ENCODE results near the gene TMEFF2. TPM values are rescaled to one million over a fixed set of nuclear protein-coding genes. Genes with fewer than 3 reads are reported as not detected.

Gene TMEFF2
- total and polyA plus RNA-seq, 2 of the 8 experiments (the other 6 are each of a cell fraction or from before 2014, with no cell fraction given): 0.91 to 3.7 TPM

DNA sequence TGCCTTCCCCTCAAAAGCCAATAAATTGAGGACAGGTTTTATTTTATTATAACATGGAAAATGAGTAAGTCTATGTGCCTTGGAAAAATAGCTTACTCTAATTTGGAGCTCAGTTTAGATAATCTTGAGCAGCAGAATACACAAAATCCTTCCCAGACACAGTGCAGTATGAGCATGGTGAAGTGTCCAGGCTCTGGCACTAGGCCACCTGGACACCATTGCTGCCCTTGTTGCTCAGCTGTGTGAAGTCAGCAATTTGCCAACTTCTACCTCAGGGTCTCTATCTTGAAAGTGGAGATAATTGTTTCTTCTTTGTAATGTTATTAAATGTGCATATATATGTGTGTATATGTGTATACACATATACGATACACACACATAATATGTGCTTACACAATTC is 242.9 kb downstream of the TMEFF2 start (continued):
- TF ChIP-seq CHD7 (IDR thresholded peaks at IDR 0.05; ENCODE audit: insufficient replicate concordance, low read length) (no peak), RFX5 (IDR thresholded peaks at IDR 0.05; ENCODE audit: borderline replicate concordance, low read depth, low read length) (no peak), SUZ12 (IDR thresholded peaks at IDR 0.05; ENCODE audit: low read length) (no peak), SP4 (IDR thresholded peaks at IDR 0.05; ENCODE audit: low read length) (no peak), HDAC2 (IDR thresholded peaks at IDR 0.05; ENCODE audit: borderline replicate concordance in 1 of 2, low read depth in 2 of 2, low read length in 2 of 2) (no peak), SIN3A (conservative IDR thresholded peaks at IDR 0.05 in 1 of 2, IDR thresholded peaks at IDR 0.05 in 1 of 2; ENCODE audit: low read depth in 1 of 2, low read length in 2 of 2) (no peak), HDAC6 (IDR thresholded peaks at IDR 0.05; ENCODE audit: low read depth, low read length) (no peak), CHD1 (IDR thresholded peaks at IDR 0.05; ENCODE audit: low read depth, low read length) (no peak), CHD2 (IDR thresholded peaks at IDR 0.05; ENCODE audit: low read length) (no peak), KDM5A (IDR thresholded peaks at IDR 0.05; ENCODE audit: low read length) (no peak), CBX8 (IDR thresholded peaks at IDR 0.05; ENCODE audit: borderline replicate concordance, low read depth, low read length) (no peak)

Measured in H1 (cell line).